ENCODE results near the gene KIAA1755. TPM values are rescaled to one million over a fixed set of nuclear protein-coding genes. Genes with fewer than 3 reads are reported as not detected.
A peak's percentile ranks its signal among the peaks of the same experiment; 100 is the strongest.

KIAA1755 gene
- polyA plus RNA-seq, 1 of the 3 experiments (the other 2 are of a cell fraction): 0.54 TPM

- CTCF ChIA-PET: interaction anchor here (0.6 to 1.0 kb wide), 6 partner anchors 9 to 233 kb away, joined by 3 to 4 read pairs (median 3); no protein-coding TSS in a partner anchor
- peak; percentile 42 for DNase-seq
- H3K9me2 ChIP-seq: no peaks in the 10 kb centered on the region
Measured at GRCh38 chr20:38290829-38291814, 30.6 kb upstream of the KIAA1755 start.

GRCh38 chr20:38286586-38287531, 26.3 kb upstream of the KIAA1755 start:
- Histone ChIP-seq H3K27me3 (ENCODE audit: insufficient read depth) (no peaks in the 10 kb centered on the region), H3K9me2 (no peaks in the 10 kb centered on the region), H3K4me1 (ENCODE audit: control insufficient read depth in 1 of 2, insufficient read depth in 2 of 2, low read depth in 1 of 2, low read length in 1 of 2) (no peaks in the 10 kb centered on the region), H3K79me2 (ENCODE audit: insufficient read depth) (no peaks in the 10 kb centered on the region), H3K4me3 (ENCODE audit: low read depth in 2 of 2, low read length in 1 of 2) (no peak overlapping the region), H4K20me1 (ENCODE audit: insufficient read depth) (no peaks in the 10 kb centered on the region), H3K9me3 (no peaks in the 10 kb centered on the region), H3K27ac (ENCODE audit: low read depth in 2 of 2, low read length in 1 of 2) (no peak overlapping the region), H3K9ac (no peak overlapping the region), H3F3A (replicated peaks; ENCODE audit: insufficient read depth) (no peaks in the 10 kb centered on the region), H2AFZ (ENCODE audit: low read depth) (no peak overlapping the region), H3K4me2 (no peak overlapping the region), H3K36me3 (replicated peaks in 1 of 2; ENCODE audit: control insufficient read depth in 1 of 2, insufficient read depth in 2 of 2, low read length in 1 of 2) (no peaks in the 10 kb centered on the region)
- no peak for TF ChIP-seq FOXJ3 (CRISPR knock-in tag; IDR thresholded peaks at IDR 0.05)
- TF ChIP-seq ZBTB33 (IDR thresholded peaks at IDR 0.05; ENCODE audit: borderline replicate concordance, low read depth): no peak
- TF ChIP-seq GATA2 (CRISPR knock-in tag; IDR thresholded peaks at IDR 0.05): no peak
- TF ChIP-seq EP300 (IDR thresholded peaks at IDR 0.05; ENCODE audit: borderline replicate concordance in 1 of 2, low read depth in 1 of 2, low read length in 1 of 2): no peak
- TF ChIP-seq TAF1 (IDR thresholded peaks at IDR 0.05; ENCODE audit: borderline replicate concordance, low read depth, low read length): no peak
- TF ChIP-seq RXRA (IDR thresholded peaks at IDR 0.05; ENCODE audit: borderline replicate concordance, low read depth): no peak
- TF ChIP-seq TCF12 (IDR thresholded peaks at IDR 0.05): no peak
- ChIA-PET CTCF (interaction anchor here (0.7 to 1.5 kb wide), 2 partner anchors 13 to 64 kb away, joined by 3 read pairs; no protein-coding TSS in a partner anchor), POLR2A (no interaction called here)
- DNase-seq: no peak
- 63% methylated on average over 16 of the region's 16 CpGs for WGBS (ENCODE audit: low lambda C conversion rate)

More at GRCh38 chr20:38290829-38291814, 30.6 kb upstream of the KIAA1755 start:
- no peak overlapping the region for H3K4me3 ChIP-seq (ENCODE audit: low read depth in 2 of 2, low read length in 1 of 2)
- H4K20me1 ChIP-seq (ENCODE audit: insufficient read depth): no peaks in the 10 kb centered on the region
- H3K9me3 ChIP-seq: no peaks in the 10 kb centered on the region
- no peak overlapping the region for H2AFZ ChIP-seq (ENCODE audit: low read depth)
- H3F3A ChIP-seq (replicated peaks; ENCODE audit: insufficient read depth): no peaks in the 10 kb centered on the region
- H3K4me1 ChIP-seq (ENCODE audit: control insufficient read depth in 1 of 2, insufficient read depth in 2 of 2, low read depth in 1 of 2, low read length in 1 of 2): no peaks in the 10 kb centered on the region
- POLR2A ChIA-PET: no interaction called here
- no peaks in the 10 kb centered on the region for H3K36me3 ChIP-seq (replicated peaks in 1 of 2; ENCODE audit: control insufficient read depth in 1 of 2, insufficient read depth in 2 of 2, low read length in 1 of 2)
- WGBS (ENCODE audit: low lambda C conversion rate): 54% methylated on average over 21 of the region's 21 CpGs
- H3K27ac ChIP-seq (ENCODE audit: low read depth in 2 of 2, low read length in 1 of 2): no peak overlapping the region
- no peaks in the 10 kb centered on the region for H3K27me3 ChIP-seq (ENCODE audit: insufficient read depth)
- H3K4me2 ChIP-seq: no peak overlapping the region
- TF ChIP-seq CTCF (IDR thresholded peaks at IDR 0.05) (peak; percentile 44), SMC3 (IDR thresholded peaks at IDR 0.05; ENCODE audit: low read depth, low read length) (peak; percentile 15; the same call in 1 of the 2 replicates), TEAD4 (IDR thresholded peaks at IDR 0.05; ENCODE audit: borderline replicate concordance, insufficient read depth) (no peak)
- H3K79me2 ChIP-seq (ENCODE audit: insufficient read depth): no peaks in the 10 kb centered on the region
- H3K9ac ChIP-seq: no peak overlapping the region

Measured in SK-N-SH (cell line).